Fibroblast of skin of left biceps (primary cell): Measurements from ENCODE around the gene EXOC2.
"Not testable (repeated sequence)": the region's sequence is repeated elsewhere in the genome, so short reads cannot be mapped to it uniquely, and the experiment has no call there.

Experiments
- DNase-seq, 2 experiments: peaks; one replicate each; pipeline ENCODE4 v3.0.0-alpha.2; 2013; ENCODE audit warnings: low read depth in 2 of 2

Gene EXOC2

DNA sequence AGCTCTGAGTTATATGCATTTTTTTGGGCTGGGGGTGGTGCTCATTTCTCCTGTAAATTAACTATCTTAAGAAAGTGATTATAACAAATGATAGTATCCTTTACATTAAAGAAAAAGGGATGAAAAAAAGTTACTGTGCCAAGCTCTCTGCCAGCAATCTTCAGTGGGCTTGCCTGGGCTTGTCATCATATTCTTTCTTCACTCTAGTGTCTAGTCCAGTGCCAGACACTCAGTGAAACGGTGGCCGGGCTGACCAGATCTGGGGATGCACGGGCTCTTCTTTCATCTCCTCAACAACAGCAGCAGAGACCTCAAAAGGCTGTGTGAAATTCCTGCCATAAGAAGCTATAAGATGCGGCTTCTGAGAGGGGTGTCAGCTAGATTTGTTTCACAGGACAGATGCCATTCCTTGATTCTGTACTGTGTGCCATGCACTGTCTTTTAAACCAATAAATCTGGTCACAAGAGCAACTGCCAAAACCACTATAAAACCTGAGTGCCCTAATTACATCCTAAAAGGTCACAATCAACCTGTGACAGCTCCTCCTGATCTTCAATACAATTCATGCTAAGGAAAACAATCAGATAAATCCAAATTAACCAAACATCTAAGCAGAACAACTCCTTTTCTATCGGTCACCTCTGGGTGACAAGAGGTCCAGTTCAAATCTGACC lies 12.1 kb downstream of the EXOC2 start:
- DNase-seq = no peak

DNA sequence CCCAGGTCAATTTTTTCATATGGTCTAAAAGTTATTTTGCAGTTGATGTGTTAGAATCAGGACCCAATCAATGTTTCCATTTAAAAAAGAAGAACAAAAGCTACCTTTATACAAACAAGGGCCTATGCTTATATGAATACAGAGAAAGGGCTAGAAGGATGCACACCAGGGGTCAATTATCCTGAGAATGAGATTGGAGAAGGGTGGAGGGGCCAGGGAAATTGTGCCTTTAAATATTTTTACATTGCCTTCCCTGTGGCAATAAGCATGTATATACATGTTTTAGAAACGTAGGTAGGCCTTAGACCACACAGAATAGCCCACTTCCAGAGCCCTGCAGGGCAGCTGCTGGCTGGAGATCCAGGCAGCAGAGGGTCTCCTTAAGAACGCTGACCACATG lies 12.7 kb downstream of the EXOC2 start:
- DNase-seq = no peak

DNA sequence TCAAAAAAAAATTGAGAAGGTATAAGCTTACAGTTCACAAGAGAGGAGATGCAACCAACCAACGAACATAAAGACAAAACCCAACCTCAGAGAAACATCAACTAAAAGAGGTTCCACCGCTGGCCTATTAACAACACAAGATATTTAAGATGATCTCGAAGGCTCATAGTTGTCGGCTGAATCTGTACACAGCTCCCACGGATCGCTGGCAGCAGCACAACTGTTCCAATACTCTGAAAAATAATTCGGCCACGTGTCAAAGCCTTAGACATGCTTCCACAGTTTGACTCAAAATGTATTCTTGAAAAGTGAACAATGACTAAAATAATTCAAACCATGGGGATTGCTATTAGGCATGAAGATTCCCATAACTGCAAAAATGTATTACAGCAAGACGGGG lies 13.7 kb downstream of the EXOC2 start:
- DNase-seq = no peak

DNA sequence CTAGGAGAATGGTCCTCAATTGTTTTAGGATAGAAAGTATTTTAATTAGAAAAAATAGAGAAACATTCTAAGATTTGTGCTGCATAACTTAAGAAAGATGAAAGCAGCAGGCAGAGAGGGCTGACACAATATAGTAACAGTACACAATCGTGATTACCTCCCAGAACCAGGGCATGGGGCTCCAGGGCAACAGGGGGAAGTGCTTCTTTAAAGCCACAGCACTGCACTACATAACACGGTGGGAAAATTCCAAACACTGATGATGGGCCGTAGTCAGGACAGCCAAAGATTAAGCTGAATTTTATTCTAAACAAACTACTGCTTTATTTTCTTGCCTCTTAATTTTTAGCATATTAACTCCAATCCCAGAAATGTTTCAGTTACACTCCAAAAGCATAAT lies 14.4 kb downstream of the EXOC2 start:
- no peak for DNase-seq

DNA sequence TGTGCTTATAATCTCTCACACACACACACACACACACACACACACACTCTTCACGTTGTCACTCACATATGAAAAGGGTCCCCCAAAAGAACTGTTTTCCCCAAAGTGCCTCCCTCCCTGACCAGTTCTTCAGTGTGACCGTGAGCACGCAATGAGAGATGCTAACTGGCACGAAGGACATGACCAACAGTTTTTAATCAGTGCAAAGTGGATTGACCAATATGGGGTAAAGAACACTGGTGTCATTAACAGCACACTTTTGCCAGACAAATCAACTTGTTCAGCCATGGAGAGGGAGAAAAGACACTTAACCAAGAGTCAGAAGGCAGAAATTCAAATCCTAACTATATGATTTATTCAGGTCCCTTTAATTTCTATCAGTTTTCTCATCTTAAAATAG lies 15.0 kb downstream of the EXOC2 start:
- DNase-seq = no peak

DNA sequence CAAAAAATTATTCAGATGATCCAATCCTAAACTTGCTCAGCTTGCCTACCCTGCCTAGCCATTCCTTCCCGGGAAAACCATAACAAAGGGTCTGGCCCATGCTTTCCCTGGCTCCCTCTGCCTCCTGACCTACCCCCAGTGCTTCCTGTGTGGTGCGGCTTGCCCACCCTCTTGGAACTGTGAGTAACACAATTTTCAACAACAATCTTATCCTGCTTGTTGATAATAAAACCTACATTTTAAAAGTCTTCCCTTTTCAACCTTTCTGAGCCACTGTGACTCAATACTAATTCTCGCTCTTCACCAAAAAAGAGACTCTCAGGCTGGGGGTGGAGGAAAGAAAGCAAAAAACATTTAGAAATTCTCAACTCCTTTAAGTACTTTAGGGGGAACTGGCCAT lies 18.0 kb downstream of the EXOC2 start:
- DNase-seq = no peak

DNA sequence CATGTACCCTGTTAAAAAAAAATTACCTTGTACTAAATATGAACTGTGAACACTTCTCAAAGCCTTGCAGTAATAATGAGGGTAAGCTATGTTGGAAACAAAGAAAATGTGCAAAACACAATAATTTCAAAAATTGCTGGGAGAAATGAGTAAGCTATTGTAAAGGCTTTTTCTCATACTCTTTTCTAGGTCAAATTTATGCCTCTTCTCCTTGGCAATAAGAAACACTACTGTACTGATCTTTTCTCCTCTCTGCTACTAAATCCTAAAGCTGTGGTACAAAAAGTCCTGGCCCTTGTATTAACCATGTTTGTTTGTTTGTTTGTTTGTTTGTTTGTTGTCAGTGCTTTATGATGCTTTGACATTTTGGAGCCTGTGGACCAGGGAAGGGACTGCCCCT lies 18.5 kb downstream of the EXOC2 start:
- DNase-seq = no peak

DNA sequence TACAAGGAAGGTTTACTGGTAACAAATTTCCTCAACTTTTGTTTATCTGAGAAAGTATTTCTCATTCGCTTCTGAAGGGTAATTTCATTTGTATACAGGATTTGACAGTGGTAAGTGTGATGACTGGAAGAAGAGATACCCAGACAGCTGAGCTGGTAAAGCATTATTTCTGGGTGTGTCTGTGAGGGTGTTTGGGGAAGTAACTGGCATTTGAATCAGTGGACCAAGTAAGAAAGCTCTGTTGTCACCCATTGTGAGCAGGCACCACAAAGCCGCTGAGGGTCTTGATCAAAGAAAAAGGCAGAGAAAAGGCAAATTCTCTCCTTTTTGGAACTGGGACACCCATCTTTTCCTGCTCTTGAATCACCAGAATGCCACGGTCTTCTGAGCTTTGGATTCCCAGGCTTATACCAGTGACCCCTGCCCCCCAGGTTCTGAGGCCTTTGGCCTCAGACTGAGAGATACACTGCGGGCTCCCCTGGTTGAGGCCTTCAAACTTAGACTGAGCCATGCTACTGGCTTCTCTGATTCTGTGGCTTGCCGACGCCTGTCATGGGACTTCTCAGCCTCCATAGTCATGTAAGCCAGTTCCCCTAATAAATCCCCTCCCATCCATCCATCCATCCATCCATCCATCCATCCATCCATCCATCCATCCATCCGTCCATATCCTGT lies 25.5 kb downstream of the EXOC2 start:
- DNase-seq = no peak

DNA sequence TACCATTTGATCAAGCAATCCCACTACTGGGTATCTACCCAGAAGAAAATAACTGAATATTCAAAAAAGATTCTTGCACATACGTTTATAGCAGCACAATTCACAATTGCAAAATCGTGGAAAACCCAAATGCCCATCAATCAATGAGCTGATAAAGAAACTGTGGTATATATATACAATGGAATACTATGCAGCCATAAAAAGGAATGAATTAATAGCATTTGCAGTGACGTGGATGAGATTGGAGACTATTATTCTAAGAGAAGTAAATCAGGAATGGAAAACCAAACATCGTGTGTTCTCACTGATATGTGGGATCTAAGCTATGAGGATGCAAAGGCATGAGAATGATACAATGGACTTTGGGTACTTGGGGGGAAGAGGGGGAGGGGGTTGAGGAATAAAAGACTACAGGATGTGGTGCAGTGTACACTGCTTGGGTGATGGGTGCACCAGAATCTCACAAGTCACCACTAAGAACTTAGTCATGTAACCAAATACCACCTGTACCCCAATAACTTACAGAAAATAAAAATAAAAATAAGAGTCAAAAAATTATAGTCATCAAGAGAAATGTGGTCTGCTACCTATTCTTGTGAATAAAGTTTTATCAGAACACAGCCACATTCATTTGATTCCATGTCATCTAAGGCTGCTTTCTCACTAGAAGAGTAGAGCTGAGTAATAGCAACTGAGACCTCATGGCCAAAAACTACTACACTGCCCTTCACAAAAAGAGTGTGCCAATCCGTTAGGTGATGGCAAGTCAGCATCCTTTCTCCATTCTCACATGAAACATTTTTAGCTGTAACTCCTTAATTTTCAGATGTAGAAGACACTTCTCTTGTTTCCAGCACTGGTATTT lies 27.3 kb downstream of the EXOC2 start:
- no peak for DNase-seq

DNA sequence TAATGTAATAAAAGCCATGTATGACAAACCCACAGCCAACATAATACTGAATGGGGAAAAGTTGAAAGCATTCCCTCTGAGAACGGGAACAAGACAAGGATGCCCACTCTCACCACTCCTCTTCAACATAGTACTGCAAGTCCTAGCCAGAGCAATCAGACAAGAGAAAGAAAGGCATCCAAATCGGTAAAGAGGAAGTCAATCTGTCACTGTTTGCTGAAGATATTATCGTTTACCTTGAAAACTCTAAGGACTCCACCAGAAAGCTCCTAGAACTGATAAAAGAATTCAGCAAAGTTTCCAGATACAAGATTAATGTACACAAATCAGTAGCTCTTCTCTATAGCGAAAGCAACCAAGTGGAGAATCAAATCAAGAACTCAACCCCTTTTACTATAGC lies 29.2 kb downstream of the EXOC2 start:
- not testable (repeated sequence) for DNase-seq

DNA sequence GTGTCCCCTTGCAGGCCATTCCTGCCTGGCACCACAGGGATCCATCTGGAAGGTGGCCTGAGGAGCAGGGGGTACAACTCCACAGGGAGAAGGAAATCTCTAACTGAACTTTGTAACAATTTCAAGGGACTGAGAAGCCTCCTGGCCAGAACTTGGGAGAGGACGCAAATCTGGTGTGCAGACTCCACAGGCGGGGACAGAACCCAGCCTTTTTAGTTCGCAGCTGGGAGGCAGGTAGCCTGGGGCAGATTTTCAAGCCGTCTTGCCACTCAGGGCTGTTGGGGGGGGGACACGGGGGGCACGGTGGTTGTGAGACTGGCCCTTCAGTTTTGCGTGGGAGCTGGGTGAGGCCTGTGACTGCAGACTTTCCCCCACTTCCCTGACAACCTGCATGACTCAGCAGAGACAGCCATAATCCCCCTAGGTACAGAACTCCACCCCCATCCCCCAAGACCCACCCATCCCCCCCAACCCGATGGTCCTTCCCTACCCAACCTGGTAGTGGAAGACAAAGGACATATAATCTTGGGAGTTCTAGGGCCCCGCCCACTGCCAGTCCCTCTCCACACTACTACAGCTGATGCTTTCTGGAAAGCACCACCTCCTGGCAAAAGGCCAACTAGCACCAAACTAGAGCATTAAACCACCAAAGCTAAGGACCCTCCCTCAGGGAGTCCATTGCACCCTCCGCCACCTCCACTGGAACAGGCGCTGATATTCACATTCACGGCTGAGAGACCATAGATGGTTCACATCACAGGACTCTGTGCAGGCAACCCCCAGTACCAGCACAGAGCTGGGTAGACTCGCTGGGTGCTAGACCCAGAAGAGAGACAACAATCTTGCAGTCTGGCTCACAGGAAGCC lies 33.0 kb downstream of the EXOC2 start:
- no peak for DNase-seq

DNA sequence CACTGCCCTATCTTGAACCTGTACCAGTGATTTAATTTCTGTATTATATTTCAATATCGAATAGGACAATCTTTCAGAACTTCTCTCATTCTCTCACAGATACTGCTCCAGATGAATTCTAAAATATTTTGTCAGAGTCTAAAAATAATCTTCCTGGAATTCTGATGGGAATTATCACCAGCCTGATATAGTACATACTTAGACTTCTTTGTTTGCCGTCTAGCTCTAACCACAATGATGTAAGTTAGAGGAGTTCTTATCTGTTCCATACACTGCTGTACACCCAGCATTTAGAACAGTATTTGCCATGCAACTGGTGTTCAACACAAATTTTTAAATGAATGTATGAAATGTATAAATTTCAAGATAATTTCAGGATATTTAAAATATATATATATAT lies 34.7 kb downstream of the EXOC2 start:
- peak; percentile 54 for DNase-seq

DNA sequence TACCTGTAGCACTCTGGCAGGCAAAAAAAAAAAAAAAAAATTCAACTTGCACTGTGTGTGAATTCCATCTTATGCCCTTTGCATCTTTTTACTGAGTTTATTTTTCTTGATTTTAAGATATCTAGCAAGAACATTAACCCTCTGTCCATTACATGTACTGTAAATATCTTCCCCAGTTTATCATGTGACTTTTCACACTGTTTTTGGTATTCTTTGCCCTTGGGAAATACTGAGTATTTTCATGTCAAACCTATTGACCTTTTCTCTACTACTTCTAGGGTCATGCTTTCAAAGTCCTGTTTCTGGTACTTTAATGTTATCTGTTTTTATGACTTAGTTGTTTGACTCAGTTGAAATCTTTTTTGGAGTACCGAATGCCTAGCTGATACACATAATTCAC lies 35.2 kb downstream of the EXOC2 start:
- no peak for DNase-seq

DNA sequence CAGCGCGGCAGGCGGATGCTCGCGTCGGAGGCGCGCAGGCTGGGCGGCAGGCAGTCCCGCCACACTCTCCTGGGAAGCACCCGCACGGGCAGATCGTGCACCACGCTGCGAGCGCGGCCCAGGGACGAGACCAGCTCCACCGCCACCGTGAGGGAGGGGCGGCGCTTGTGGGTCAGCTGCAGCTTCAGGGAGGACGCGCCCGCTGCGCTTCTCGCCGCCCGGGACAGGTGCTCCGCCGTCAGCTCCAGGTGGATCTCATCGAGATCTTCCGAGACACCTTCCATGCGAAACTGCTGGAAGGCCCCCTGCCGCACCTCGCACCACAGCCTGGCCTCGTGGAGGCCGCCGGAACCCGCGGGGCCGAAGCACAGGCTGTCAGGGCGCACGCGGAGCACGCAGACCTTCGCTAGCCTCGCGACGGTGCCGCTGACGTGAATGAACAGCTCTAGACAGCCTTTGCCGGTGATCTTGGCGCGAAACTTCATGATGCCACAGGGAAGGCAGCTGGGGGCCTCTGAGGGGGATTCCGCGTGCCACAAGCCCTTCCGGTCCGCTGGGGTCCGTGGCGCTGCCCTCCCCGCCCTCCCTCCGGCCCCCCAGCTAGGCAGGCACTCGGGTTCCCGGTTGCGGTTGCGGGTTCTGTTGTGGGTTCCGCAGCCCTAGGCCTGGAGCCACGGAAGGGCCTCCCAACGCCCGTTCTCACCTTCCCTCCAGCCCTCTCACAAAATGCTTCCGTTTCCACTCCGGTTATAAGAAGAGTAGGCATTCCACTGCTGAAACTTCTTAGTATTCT lies 36.3 kb downstream of the EXOC2 start, which contains the start of gene HUS1B:
Gene HUS1B, minus strand, starts transcription at position 641 of the 793 bp plus-strand sequence. Its CDS starts 156 bp downstream, at position 485.
- no peak for DNase-seq

DNA sequence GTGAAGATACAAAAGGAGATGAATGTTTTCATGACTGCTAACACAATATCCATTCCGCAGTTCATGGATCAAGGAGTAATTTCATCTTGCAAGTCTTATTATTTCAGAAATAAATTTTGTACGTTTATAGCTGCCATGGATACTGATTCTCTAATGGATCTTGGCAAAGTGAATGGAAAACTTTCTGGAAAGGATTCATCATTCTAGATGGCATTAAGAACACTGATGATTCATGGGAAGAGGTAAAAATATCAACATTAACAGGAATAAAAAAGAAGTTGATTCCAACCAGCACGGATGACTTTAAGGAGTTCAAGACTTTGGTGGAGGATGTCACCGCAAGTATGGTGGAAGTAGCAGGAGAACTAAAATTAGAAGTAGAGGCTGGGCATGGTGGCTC lies 38.8 kb downstream of the EXOC2 start:
- DNase-seq = no peak

DNA sequence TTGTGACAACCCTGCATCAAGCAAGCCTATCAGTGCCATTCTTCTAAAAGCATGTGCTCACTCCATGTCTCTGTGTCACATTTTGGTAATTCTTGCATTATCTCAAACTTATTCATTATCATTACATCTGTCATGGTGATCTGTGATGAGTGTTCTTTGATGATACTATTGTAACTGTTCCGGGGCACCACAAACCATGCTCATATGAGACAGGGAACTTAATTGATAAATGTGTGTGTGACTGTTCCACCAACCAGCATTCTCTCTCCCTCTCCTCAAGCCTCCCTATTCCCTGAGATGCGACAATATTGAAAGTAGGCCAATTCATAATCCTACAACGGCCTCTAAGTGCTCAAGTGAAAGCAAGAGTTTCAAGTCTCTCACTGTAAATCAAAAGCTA lies 40.1 kb downstream of the EXOC2 start:
- no peak for DNase-seq

DNA sequence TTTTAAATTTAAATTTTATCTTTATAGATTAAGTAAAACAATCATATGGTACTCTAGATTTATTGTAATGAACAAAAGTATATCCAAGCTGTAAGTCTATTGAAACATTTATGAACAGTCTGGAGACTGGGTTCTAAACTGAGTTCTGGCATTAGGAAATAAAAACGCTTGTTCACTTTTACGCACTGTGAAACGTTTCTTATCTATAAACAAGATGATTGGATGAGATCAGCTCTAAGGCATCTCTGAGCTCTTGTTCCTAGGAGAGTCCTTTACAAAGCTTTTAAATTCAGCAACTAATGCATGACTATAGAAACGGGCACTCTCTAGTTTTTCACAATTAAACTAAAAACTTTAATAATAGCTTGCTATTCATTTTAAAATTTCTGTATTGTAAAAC lies 42.8 kb downstream of the EXOC2 start:
- DNase-seq = no peak

DNA sequence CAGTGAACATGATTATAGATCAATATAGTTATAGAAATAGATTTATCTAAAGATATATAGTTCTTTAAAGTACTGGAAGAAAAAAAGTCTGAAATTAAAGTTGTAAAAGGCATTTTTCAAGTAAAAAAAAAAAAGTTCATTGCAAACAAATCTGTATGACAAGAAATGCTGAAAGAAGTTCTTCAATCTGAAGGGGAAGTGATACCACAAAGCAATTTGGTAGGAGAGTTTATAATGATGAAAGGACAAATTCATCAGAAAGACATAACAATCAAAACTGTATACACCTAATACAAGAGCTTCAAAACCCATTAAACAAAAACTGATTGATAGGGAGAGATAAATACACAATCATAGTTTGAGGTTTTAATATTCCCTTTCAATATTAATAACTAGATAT lies 50.1 kb downstream of the EXOC2 start:
- DNase-seq = no peak

DNA sequence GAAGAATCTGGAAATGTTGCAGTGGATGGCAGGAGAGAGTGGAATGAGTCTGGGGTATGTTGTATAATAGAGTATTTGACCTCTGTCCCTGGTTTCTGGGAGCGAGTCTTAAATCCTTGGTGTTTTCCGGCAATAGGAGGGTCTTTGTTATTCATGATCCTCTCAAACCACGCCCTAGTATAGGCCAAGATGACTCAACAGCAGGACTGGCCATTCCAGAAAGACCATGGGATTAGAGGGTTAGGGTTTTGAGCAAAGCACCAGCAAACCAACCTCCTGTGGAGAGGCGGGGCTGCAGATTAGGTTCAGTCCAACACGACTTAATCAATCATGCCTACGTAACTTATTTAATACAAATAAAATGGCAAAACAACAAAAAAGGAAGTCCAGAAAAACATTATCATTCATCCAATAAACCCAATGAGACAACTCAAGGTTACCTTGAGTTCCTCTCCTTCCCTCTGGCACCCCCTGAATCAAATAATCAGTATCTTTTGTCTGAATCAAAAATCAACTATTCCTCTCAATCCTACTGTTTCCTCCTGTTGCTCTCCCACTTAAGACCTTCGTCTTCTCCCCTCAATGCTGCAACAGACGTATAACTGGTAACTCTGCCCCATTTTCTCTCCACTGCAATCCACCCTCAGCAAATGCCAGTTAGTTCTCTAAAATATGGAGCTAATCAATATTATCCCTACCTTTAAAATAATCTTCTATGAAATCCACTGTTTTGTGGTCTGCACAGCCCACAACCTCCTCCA lies 51.5 kb downstream of the EXOC2 start:
- DNase-seq = no peak

DNA sequence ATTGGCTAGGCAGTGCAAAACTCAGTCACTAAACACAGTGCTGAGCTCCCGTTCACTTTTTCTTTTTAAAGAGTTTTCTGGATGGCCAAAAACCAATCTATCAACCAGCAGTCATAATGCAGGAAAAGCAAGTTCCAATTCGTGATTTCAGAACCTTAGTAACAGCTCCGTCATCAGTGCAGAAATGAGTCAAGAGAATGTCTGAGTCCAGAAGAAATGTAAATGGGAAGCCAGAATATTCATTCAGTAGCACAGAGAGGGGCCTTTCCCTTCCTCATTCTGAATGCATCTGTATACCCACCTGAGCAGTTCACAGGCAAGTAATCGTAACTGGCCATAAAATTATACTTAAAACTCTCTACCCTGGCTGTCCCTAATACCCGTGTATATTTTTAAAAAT lies 56.5 kb downstream of the EXOC2 start:
- no peak for DNase-seq
